Lower leg skin (tissue), 3 donors: ENCODE data around the gene ZNF524.

ENCODE experiments used
- CTCF ChIP-seq, 3 donors: fragments of 450-650 bp; IDR thresholded peaks; one replicate each; pipeline ENCODE4 v1.5.1; 2016; ENCODE audit warnings: antibody characterized with exemption in 3 of 3, mild to moderate bottlenecking in 3 of 3, moderate library complexity in 2 of 3
- POLR2A ChIP-seq, 2 donors: fragments of 450-650 bp; IDR thresholded peaks; one replicate each; pipeline ENCODE4 v1.6.1; 2016 to 2017; ENCODE audit warnings: antibody characterized with exemption in 2 of 2, mild to moderate bottlenecking in 1 of 2, moderate library complexity in 1 of 2

GRCh38 chr19:55637534-55637933 is 37.4 kb downstream of the ZNF524 start:
- TF ChIP-seq POLR2A (IDR thresholded peaks at IDR 0.05) (no peak), CTCF (IDR thresholded peaks at IDR 0.05) (no peak)
